Body of pancreas (tissue), 4 donors: ENCODE data around the gene ITGA1. TPM values are rescaled to one million over a fixed set of nuclear protein-coding genes. Genes with fewer than 3 reads are reported as not detected.

Experiments used
- ATAC-seq: fragments of 150-250 bp; one replicate; pipeline ENCODE4 v1.9.1; 2016
- DNase-seq, 4 donors: peaks; one replicate each; pipeline ENCODE4 v3.0.0-alpha.2; 2019
- H3K27ac ChIP-seq, 4 donors: fragments of 200-600 bp; sonication (generic); 1 replicate in 3 of 4; 2 replicates in 1 of 4; pipeline versions ENCODE4 v1.5.1 to v1.6.1; 2016 to 2019; ENCODE audit warnings: mild to moderate bottlenecking in 1 of 4, mixed read lengths in 1 of 4, moderate library complexity in 1 of 4
- H3K27me3 ChIP-seq, 2 donors: fragments of 200-600 bp; sonication (generic); one replicate each; pipeline ENCODE4 v1.6.0; 2016; ENCODE audit warnings: mild to moderate bottlenecking in 1 of 2
- H3K36me3 ChIP-seq, 2 donors: fragments of 200-600 bp; sonication (generic); replicated peaks in 1 of 2; 2 replicates each; pipeline ENCODE4 v1.5.1; 2016; ENCODE audit warnings: low read depth in 2 of 2; ENCODE audit not compliant: insufficient read depth in 1 of 2
- H3K4me1 ChIP-seq: fragments of 200-600 bp; sonication (generic); one replicate; pipeline ENCODE4 v1.6.0; 2016
- H3K4me3 ChIP-seq, 2 donors: fragments of 200-600 bp; sonication (generic); 1 replicate in 1 of 2; 2 replicates in 1 of 2; pipeline ENCODE4 v1.5.1; 2016 to 2019
- H3K9me3 ChIP-seq, 3 donors: fragments of 200-600 bp; sonication (generic); 1 replicate in 2 of 3; 2 replicates in 1 of 3; pipeline ENCODE4 v1.5.1; 2016
- POLR2A ChIP-seq, 3 donors: fragments of 450-650 bp; IDR thresholded peaks; one replicate each; pipeline ENCODE4 v1.6.1; 2016; ENCODE audit warnings: antibody characterized with exemption in 3 of 3, mild to moderate bottlenecking in 2 of 3
- WGBS, 2 donors: methylation state at CpG; one replicate each; pipeline ENCODE4 v1.1.5; 2017; 5-methylcytosine and 5-hydroxymethylcytosine counted together
- intact Hi-C: fragments of 100-400 bp; cut with DNase I; formaldehyde crosslinking; loops from one replicate; pipeline ENCODE4 v1.15.1; 2023
- total RNA-seq, 2 donors: library from RNA; depleted of rRNA; stranded (reverse); fragments of >200 nt; gene quantifications; one replicate each; pipeline ENCODE4 v1.1.0, GENCODE V29; 2016
- TF ChIP-seq, protein P1 (sequence below), 7 experiments: fragments of 450-650 bp in 4 of 7; fragments of 200-600 bp in 3 of 7; sonication (generic) in 3 of 7; IDR thresholded peaks; one replicate each; pipeline ENCODE4 v1.5.1; 2016 to 2019; ENCODE audit warnings: antibody characterized with exemption in 7 of 7

The ITGA1 gene
- total RNA-seq, 2 donors from 2014 or later, result 6.9 to 11.2 TPM

DNA sequence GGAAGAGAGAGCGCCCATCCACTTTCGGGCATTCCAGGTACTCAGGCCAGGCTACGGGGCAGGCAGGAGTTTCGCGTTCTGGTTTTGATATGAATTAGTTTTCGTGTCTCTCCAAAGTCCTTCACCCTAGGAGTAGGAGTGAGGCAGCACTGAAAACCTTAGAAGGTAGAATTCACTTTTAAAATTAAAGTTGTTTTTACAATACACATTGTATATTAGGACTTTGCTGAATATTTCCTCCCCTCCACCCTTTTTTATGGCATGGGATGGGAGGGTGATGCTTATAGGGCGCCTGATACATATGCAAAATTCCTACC is 747 bp downstream of the ITGA1 start:
- H3K4me3 ChIP-seq, result peak overlapping the region in 1 of 2 donors; percentile 36
- ATAC-seq (no peak), DNase-seq (no peak)
- H3K4me1 ChIP-seq, result peaks cover 18% of the 10 kb centered on the region
- peak overlapping the region in 3 of 4 donors; percentile 67 to 80 (median 71) for H3K27ac ChIP-seq
- WGBS, 2 donors, result 6 to 10% methylated on average over 4 to 7 of the region's 7 CpGs
- TF ChIP-seq, protein P1, sequence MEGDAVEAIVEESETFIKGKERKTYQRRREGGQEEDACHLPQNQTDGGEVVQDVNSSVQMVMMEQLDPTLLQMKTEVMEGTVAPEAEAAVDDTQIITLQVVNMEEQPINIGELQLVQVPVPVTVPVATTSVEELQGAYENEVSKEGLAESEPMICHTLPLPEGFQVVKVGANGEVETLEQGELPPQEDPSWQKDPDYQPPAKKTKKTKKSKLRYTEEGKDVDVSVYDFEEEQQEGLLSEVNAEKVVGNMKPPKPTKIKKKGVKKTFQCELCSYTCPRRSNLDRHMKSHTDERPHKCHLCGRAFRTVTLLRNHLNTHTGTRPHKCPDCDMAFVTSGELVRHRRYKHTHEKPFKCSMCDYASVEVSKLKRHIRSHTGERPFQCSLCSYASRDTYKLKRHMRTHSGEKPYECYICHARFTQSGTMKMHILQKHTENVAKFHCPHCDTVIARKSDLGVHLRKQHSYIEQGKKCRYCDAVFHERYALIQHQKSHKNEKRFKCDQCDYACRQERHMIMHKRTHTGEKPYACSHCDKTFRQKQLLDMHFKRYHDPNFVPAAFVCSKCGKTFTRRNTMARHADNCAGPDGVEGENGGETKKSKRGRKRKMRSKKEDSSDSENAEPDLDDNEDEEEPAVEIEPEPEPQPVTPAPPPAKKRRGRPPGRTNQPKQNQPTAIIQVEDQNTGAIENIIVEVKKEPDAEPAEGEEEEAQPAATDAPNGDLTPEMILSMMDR (IDR thresholded peaks at IDR 0.05), result peak in 1 of 7 experiments; percentile 1
- no peak for TF ChIP-seq POLR2A (IDR thresholded peaks at IDR 0.05)
- H3K9me3 ChIP-seq, result no peaks in the 10 kb centered on the region
- intact Hi-C loops, result loop anchor here (10.0 kb wide), 1 partner anchor 126 kb away; no protein-coding TSS in a partner anchor
- H3K27me3 ChIP-seq, result no peaks in the 10 kb centered on the region
- no peaks in the 10 kb centered on the region for H3K36me3 ChIP-seq

DNA sequence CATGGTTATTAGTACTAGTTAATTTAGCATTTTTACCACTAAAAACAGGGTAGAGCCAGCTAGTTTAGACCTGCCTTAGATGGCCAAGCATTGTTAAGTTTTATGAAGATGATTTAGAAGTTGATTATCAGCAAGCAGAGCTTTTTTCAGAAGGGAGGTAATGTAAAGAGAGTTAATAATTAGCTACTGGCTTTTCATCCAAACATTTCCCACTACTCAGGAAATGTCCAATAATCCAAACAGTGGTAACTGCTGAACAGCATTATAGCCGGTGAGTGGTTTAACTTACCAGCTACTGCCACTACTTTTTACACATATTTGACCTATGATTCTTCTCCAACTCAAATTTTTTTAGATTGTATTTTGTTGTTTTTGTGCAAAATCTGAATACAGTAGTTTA is 1.7 kb downstream of the ITGA1 start:
- ATAC-seq (no peak), DNase-seq (no peak)
- WGBS, 2 donors, result 68 to 76% methylated on average over 1 of the region's 1 CpG
- intact Hi-C loops, result loop anchor here (10.0 kb wide), 1 partner anchor 125 kb away; no protein-coding TSS in a partner anchor
- TF ChIP-seq, protein P1 (IDR thresholded peaks at IDR 0.05), result no peak
- TF ChIP-seq POLR2A (IDR thresholded peaks at IDR 0.05), result no peak
- peaks cover 18% of the 10 kb centered on the region for H3K4me1 ChIP-seq
- H3K9me3 ChIP-seq, result no peaks in the 10 kb centered on the region
- no peak overlapping the region for H3K4me3 ChIP-seq
- no peak overlapping the region for H3K27ac ChIP-seq
- H3K36me3 ChIP-seq, result no peaks in the 10 kb centered on the region
- no peaks in the 10 kb centered on the region for H3K27me3 ChIP-seq

DNA sequence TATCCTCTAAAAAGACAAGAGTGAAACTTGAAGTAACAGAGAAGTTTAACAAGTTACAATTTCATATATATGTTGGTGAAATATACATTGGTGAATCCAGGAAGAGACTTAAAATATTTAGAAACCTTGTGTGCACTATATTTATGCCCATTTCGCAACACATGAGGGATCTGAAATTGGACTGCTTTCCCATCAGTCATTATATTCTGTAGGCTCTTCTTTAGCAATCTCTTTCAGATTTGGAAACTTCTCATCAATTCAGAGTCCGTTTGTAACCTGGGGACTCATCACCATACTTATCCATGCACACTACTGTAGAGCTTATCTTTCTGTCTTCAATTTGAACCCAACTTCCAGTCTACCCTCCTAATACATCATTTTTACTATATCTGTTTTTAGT is 2.1 kb downstream of the ITGA1 start:
- Histone ChIP-seq H3K4me1 (peaks cover 18% of the 10 kb centered on the region), H3K27me3 (no peaks in the 10 kb centered on the region), H3K9me3 (no peaks in the 10 kb centered on the region), H3K36me3 (no peaks in the 10 kb centered on the region), H3K27ac (no peak overlapping the region), H3K4me3 (no peak overlapping the region)
- DNase-seq (no peak), ATAC-seq (no peak)
- no peak for TF ChIP-seq POLR2A (IDR thresholded peaks at IDR 0.05)
- TF ChIP-seq, protein P1 (IDR thresholded peaks at IDR 0.05), result no peak
- intact Hi-C loops, result loop anchor here (10.0 kb wide), 1 partner anchor 125 kb away; no protein-coding TSS in a partner anchor
- 73 to 83% methylated on average over 2 of the region's 2 CpGs for WGBS, 2 donors

DNA sequence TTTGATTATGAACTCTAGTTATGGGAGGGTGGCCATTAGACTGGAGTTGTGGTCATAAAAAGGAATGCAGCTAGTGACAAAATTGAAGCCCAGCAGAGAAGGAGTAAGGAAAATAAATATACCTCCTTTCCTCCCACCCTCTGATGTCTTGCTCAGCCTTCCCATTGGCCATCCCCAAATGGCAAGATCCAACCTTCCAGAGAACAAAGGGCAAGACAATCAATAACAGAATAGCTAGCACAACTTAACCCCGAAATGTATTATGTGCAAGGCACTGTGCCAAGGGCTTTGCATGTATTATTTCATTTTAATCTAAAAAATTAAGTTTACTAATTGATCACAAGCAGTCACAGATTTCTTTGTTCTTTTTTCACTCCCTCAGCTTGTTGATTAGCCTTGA is 3.6 kb downstream of the ITGA1 start:
- TF ChIP-seq POLR2A (IDR thresholded peaks at IDR 0.05), result no peak
- TF ChIP-seq, protein P1 (IDR thresholded peaks at IDR 0.05), result no peak
- DNase-seq (no peak), ATAC-seq (no peak)
- H3K4me1 ChIP-seq, result peaks cover 16% of the 10 kb centered on the region
- no peaks in the 10 kb centered on the region for H3K36me3 ChIP-seq
- no peak overlapping the region for H3K27ac ChIP-seq
- no peaks in the 10 kb centered on the region for H3K27me3 ChIP-seq
- no peak overlapping the region for H3K4me3 ChIP-seq
- intact Hi-C loops, result no loop called here
- no peaks in the 10 kb centered on the region for H3K9me3 ChIP-seq
- 83 to 90% methylated on average over 1 of the region's 1 CpG for WGBS, 2 donors

DNA sequence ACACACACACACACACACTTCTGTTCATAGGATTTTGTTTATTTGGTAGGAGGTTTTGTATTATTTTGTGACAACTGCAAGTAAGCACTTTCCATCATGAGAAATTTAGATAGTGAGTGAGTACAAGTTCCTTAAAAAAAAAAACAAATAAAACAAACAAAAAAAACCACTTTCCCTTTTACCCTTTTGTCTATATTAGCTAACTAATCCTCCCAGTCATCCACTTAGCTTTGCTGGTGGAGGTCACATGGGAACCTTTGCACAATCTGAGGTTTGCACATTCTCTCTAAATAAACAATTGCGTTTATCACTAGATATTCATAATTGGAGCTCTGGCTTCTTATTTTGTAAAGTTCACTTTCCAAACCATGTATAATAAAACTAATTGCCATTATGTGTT is 6.8 kb downstream of the ITGA1 start:
- no peaks in the 10 kb centered on the region for H3K9me3 ChIP-seq
- ATAC-seq (no peak), DNase-seq (peak in 1 of 4 donors; percentile 13)
- no peaks in the 10 kb centered on the region for H3K27me3 ChIP-seq
- peaks cover 12% of the 10 kb centered on the region for H3K4me1 ChIP-seq
- H3K4me3 ChIP-seq, result no peak overlapping the region
- intact Hi-C loops, result no loop called here
- no peak for TF ChIP-seq POLR2A (IDR thresholded peaks at IDR 0.05)
- TF ChIP-seq, protein P1 (IDR thresholded peaks at IDR 0.05), result no peak
- no peaks in the 10 kb centered on the region for H3K36me3 ChIP-seq
- 32 to 37% methylated on average over 1 of the region's 1 CpG for WGBS, 2 donors
- H3K27ac ChIP-seq, result no peak overlapping the region
